Renal cortex interstitium (tissue), 11 donors: ENCODE data around the gene PTH1R. TPM values are rescaled to one million over a fixed set of nuclear protein-coding genes. Genes with fewer than 3 reads are reported as not detected.

Experiments used
- DNase-seq, 11 donors: peaks; one replicate each; pipeline ENCODE4 v3.0.0-alpha.2; 2013; ENCODE audit warnings: low read depth in 9 of 11, low spot score in 4 of 11; ENCODE audit errors: extremely low read depth in 1 of 11
- polyA plus RNA-seq, 3 donors: library from polyadenylated mRNA; unstranded; fragments of 120-200 nt; gene quantifications; one replicate each; pipeline ENCODE4 v1.2.1, GENCODE V29; 2013; ENCODE audit not compliant: insufficient read length in 3 of 3

The PTH1R gene
- polyA plus RNA-seq, 3 donors: 172 to 279 (median 227) TPM

GRCh38 chr3:46916278-46916677, 38.8 kb downstream of the PTH1R start:
- no peak for DNase-seq

GRCh38 chr3:46916799-46917198, 39.3 kb downstream of the PTH1R start:
- no peak for DNase-seq

- DNase-seq: no peak
These were observed 39.7 kb downstream of the PTH1R start for GRCh38 chr3:46917257-46917656.

- no peak for DNase-seq
These were observed 40.7 kb downstream of the PTH1R start for GRCh38 chr3:46918202-46918601.

DNA sequence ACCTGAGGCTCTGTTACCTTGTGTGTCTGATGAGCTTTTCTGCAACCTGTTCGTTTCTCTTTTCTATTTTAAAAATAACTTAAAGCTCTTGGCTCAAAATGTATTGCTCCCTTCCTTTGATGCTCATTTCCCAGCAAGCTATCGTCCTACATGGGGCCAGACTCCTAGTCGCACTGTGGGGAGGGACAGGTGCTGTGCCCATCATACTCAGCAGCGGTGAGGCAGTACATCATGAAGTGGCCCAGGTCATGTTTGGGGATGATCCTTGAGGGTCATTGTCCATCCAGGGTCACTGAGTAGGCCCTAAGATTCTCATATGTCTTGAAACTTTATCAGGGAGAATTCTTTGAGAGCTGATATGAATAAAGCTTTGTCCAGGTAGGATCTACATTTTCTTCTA, 41.1 kb downstream of the PTH1R start:
- no peak for DNase-seq

DNA sequence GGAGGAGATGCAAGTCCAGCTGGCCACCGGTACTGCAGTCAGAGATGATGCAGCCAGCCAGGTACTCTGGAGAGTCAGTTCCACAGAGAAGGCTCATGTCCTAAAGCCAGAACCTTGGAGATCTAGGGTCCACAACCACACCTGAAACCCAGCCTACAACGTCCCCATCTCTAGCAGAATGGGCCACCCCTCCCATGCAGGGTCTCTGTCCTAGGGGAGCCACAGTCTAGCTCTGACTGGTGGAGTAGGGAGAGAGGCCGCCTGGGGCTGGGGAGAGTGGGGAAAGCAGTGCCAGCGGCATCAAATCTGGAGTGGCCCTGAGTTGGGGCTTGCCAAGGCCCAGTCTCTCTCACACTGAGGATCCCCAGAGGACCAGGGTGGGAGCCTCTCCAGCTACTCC, 43.5 kb downstream of the PTH1R start:
- no peak for DNase-seq

DNA sequence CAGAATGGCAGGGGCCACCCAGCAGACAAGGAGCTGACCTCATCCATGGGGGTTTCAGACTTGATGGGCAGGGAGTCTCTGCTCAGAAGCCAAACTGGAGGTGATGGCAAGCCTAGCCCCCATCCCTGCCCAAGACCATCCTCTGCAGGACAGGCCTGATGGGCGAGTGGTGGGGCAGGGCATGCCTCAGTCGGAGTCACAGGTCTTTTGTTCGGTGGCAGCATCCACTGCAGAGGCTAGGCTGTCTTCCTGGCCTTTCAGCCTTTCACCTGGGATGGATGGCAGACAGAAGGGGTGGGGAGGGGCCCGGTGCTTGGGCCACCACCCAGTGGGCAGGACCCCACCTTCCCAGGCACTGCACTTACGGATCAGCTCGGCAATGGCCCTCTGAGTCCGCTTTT, 44.4 kb downstream of the PTH1R start:
- DNase-seq: no peak

DNA sequence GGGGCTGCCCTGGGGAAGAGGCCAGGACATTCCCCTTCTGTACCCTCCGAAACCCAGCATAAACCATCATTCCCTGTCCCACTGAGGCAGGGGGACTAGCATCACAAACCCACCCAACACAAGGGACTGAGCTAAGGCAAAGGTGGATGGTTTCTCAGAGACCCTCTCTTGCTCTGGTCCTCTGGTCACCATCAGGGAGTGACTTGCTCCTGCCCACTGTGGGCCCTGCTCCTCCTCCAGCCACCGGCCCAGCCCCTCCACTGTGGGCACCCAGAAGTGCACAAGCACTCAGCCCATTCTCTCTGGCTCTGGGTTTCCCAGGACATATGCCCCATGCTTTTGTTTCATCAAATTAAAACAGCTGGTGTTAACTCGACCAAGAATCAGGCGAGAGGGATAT, 44.9 kb downstream of the PTH1R start:
- no peak for DNase-seq

- DNase-seq: no peak
These were observed 45.5 kb downstream of the PTH1R start for GRCh38 chr3:46922871-46923558.

DNA sequence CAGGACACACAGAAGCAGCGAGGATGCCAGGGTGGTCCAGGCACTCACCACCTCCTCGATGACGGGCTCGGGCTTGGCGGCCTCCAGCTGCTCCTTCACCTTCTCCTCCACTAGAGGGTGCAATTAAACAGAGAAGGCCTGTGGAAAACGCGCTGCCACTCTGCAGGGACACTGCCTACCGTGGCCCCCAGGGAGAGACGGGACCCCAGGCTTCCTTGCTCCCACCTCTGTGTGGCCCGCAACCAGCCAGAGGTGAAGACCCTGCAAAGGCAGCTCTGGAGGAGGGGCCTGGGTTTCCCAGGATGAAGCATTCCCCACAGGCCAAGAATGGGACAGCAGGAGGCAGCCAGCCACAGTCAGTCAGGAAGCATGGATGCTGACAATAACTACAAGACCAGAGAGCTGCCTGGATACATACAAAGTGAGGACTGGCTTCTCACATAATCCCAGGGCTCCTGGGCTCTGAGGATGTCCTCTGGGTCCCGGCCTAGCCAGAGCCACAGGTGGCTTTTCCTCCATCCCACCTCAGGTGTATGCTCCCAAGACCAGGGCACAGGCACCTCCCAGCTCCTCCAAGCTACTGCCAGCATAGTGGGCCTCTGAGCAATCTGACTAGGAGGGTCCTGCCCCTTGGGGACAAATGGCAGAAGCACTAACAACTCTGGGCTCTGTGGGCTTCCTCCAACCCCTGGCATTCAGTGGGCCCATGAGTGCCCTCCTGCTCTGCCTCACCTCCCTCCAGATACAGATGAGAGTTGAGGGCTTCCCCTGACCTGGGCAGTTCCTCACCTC, 46.2 kb downstream of the PTH1R start:
- DNase-seq: no peak

- DNase-seq: no peak
These were observed 47.5 kb downstream of the PTH1R start for GRCh38 chr3:46924921-46925584.

- DNase-seq: no peak
These were observed 48.0 kb downstream of the PTH1R start for GRCh38 chr3:46925585-46925934.

DNA sequence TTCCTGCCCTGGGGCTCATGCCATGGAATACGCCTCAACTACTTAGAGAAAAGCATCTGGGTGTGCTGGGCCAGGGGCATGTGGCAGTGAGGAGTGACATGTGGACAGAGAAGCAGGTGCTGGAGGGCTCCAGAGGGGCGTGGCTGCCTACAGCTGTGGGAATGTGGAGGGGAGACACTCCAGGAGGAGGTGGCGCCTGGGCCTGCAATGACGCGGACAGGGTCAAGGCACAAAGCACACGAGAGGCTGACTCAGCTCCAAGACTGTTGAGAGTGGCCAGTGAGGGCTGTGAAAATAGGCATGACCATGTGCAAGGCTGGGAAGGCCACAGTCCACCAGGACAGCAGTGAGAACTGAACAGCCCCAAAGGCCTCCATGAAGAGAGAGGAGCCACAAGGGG, 48.5 kb downstream of the PTH1R start:
- DNase-seq: no peak

- DNase-seq: no peak
These were observed 48.9 kb downstream of the PTH1R start for GRCh38 chr3:46926447-46926846.

GRCh38 chr3:46926871-46927717, 49.6 kb downstream of the PTH1R start:
- DNase-seq: no peak

GRCh38 chr3:46927718-46928073, 50.2 kb downstream of the PTH1R start:
- DNase-seq: no peak

DNA sequence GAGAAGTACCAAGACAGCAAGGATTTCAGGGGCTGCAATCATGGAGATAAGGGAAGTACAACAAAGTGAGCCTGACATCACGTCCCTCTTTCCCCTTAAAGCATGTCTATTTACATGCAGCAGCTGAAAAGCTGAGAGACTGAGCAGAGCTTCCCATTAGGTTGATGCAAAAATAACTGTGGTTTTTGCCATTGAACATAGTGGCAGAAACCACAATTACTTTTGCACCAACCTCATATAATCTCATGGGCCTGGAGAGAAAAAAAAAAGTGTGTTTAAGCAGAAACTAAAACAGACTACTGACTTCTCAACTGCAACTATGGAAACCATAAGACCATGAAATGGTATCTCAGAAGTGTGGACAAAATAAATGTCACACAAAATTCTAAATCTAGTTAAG, 50.8 kb downstream of the PTH1R start:
- no peak for DNase-seq

DNA sequence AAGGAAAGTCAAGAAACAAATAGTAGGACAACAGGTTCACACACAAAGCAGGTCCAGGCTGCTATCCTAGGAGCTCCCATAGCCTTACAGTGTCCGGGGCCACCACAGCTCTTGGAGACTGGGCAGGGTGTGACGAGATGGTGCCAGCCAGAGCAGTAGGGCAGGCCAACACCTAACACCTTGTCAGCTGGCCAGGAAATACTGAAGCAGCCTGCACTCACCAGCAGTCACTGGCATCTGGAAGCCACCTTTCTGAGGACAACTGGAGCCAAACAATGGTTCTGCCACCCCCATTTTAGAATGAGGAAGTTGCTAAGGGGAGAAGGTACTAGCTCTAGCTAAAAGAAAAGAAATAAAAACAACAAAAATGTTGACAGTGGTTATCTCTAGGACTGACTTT, 51.8 kb downstream of the PTH1R start:
- DNase-seq: no peak

DNA sequence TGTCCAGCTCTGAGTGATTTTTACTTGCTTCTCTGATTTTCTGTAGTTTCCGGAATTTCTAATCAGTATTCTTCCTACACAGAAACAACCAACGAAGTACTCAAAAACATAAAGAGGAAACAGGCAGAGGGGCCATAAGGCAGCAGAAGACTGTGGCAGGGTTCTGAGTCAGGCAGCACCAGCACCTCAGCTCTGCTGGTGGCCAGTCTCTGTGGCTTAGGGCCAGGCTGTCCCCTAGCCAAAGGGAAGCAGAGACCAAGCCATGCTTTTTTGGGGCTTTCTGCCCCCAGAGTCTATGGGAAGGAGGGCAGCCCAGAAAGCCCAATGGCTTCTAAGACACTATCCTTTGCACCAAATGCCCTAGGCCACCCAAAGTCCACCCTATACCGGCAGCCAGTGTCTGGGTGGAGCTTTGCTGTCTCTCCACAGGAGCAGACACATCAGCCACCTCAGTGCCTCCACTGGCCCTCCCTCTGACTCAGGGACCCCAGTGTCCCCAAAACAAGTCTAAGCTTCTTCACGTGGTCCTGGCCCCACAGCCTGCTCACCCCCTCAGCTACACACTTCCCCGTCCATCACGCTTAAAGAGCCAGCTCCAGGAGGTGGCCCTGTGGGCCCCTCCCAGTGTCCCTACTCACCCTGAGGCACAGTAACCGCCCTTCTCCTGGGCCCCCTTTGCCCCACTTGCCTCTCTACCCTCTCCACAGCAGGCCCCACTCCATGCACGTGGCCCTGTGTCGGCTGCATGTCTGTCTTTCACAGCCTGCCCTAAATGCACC, 52.8 kb downstream of the PTH1R start:
- no peak for DNase-seq
